ENCODE results near the gene PHEX.

DNA sequence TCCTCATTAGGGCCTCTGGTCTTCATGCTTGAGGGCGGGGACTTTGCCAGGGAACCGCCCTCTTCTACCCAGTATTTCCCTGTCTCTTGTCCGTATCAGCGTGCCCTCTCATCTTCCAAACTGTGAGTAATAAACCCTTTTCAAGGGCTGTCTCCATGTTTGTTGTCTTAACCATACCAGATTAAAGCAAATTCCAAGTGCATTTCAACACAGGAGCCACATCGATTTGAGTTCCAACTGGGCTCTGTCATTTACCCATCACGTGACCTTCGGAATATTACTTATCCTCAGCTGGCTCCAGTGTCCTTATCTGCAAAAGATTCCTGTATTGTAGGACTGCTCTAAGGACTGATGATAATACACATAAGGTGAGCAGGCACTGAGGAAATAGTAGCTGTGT is 6.4 kb upstream of the PHEX start:
- TF ChIP-seq, protein P1, sequence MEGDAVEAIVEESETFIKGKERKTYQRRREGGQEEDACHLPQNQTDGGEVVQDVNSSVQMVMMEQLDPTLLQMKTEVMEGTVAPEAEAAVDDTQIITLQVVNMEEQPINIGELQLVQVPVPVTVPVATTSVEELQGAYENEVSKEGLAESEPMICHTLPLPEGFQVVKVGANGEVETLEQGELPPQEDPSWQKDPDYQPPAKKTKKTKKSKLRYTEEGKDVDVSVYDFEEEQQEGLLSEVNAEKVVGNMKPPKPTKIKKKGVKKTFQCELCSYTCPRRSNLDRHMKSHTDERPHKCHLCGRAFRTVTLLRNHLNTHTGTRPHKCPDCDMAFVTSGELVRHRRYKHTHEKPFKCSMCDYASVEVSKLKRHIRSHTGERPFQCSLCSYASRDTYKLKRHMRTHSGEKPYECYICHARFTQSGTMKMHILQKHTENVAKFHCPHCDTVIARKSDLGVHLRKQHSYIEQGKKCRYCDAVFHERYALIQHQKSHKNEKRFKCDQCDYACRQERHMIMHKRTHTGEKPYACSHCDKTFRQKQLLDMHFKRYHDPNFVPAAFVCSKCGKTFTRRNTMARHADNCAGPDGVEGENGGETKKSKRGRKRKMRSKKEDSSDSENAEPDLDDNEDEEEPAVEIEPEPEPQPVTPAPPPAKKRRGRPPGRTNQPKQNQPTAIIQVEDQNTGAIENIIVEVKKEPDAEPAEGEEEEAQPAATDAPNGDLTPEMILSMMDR (IDR thresholded peaks at IDR 0.05; ENCODE audit: low read length): no peak
- TF ChIP-seq EZH2 (IDR thresholded peaks at IDR 0.05; ENCODE audit: borderline replicate concordance, low read length): no peak
